H1 (cell line): ENCODE measurements around the gene WDR91. TPM values are rescaled to one million over a fixed set of nuclear protein-coding genes. Genes with fewer than 3 reads are reported as not detected.

Experiments
- CTCF ChIA-PET: fragments of 300-600 bp; sonication (Branson Sonifier 250); formaldehyde crosslinking; loops from one replicate; lab custom pipeline; 2021; ENCODE audit not compliant: partially characterized antibody; lab: Charles Lee
- POLR2A ChIA-PET: fragments of 300-600 bp; sonication (Branson Sonifier 250); formaldehyde crosslinking; loops from one replicate; lab custom pipeline; 2021; ENCODE audit warnings: inconsistent platforms; ENCODE audit not compliant: partially characterized antibody; lab: Charles Lee
- DNase-seq, 2 experiments: peaks; one replicate each; pipeline versions ENCODE4 v3.0.0 to v3.0.0-alpha.2; 2010 to 2022; ENCODE audit warnings: low spot score in 2 of 2, low read depth in 1 of 2, mixed read lengths in 1 of 2
- FAIRE-seq: peaks from 2 replicates; lab custom pipeline; 2011; peaks lifted over from hg19 to GRCh38; lab: Jason Lieb, UNC
- H2AFZ ChIP-seq: 2 replicates; pipeline ENCODE4 v1.8.1; 2012; ENCODE audit warnings: low read length, inconsistent platforms
- H2AK5ac ChIP-seq: 2 replicates; pipeline ENCODE4 v1.6.1; 2013; ENCODE audit warnings: low read depth, low read length
- H2BK120ac ChIP-seq: replicated peaks from 2 replicates; pipeline ENCODE3; 2013; ENCODE audit warnings: low read depth, low read length, inconsistent platforms
- H2BK12ac ChIP-seq: 2 replicates; pipeline ENCODE4 v1.6.1; 2013; ENCODE audit warnings: low read depth, low read length
- H2BK15ac ChIP-seq: 2 replicates; pipeline ENCODE4 v1.6.1; 2013; ENCODE audit warnings: low read length
- H2BK20ac ChIP-seq: 2 replicates; pipeline ENCODE4 v1.6.1; 2013; ENCODE audit warnings: low read length
- H2BK5ac ChIP-seq: 2 replicates; pipeline ENCODE4 v1.6.1; 2013; ENCODE audit warnings: low read depth, low read length
- H3K14ac ChIP-seq: 2 replicates; pipeline ENCODE4 v1.6.1; 2013; ENCODE audit warnings: inconsistent platforms; ENCODE audit not compliant: insufficient read length
- H3K18ac ChIP-seq: 2 replicates; pipeline ENCODE4 v1.6.1; 2013; ENCODE audit warnings: low read length; ENCODE audit errors: extremely low read depth
- H3K23ac ChIP-seq: 2 replicates; pipeline ENCODE4 v1.6.1; 2013; ENCODE audit warnings: inconsistent platforms; ENCODE audit not compliant: insufficient read length
- H3K23me2 ChIP-seq: 2 replicates; pipeline ENCODE4 v1.6.1; 2013; ENCODE audit warnings: low read depth, low read length
- H3K27ac ChIP-seq: 2 replicates; pipeline ENCODE4 v1.6.1; 2011; ENCODE audit warnings: low read depth, low read length, inconsistent platforms
- H3K27me3 ChIP-seq, 4 experiments: replicated peaks in 1 of 4; 1 replicate in 1 of 4; 2 replicates in 3 of 4; pipeline versions ENCODE4 v1.6.1 to v1.8.1; 2011 to 2013; ENCODE audit warnings: low read length in 3 of 4, mild to moderate bottlenecking in 3 of 4, inconsistent platforms in 2 of 4, mixed read lengths in 2 of 4, moderate library complexity in 1 of 4; ENCODE audit not compliant: control insufficient read depth in 3 of 4, insufficient read depth in 3 of 4; ENCODE audit errors: extremely low read depth in 1 of 4
- H3K36me3 ChIP-seq, 4 experiments: 2 replicates each; pipeline versions ENCODE4 v1.6.1 to v1.8.1; 2011 to 2013; ENCODE audit warnings: mild to moderate bottlenecking in 4 of 4, low read length in 3 of 4, moderate library complexity in 2 of 4, control low read depth in 1 of 4, inconsistent platforms in 1 of 4; ENCODE audit not compliant: insufficient read depth in 4 of 4, control insufficient read depth in 2 of 4
- H3K4ac ChIP-seq: replicated peaks from 2 replicates; pipeline ENCODE3; 2013; ENCODE audit warnings: low read length, low read depth, mixed read lengths, inconsistent platforms; ENCODE audit not compliant: insufficient read length
- H3K4me1 ChIP-seq, 4 experiments: replicated peaks in 1 of 4; 1 replicate in 1 of 4; 2 replicates in 3 of 4; pipeline versions ENCODE4 v1.6.1 to v1.8.1; 2011 to 2013; ENCODE audit warnings: low read length in 3 of 4, inconsistent platforms in 2 of 4, mixed read lengths in 1 of 4; ENCODE audit not compliant: insufficient read depth in 4 of 4, control insufficient read depth in 3 of 4
- H3K4me2 ChIP-seq, 2 experiments: 2 replicates each; pipeline versions ENCODE4 v1.6.1 to v1.8.1; 2011 to 2013; ENCODE audit warnings: low read depth in 2 of 2, low read length in 2 of 2, control low read depth in 1 of 2, inconsistent platforms in 1 of 2, mild to moderate bottlenecking in 1 of 2; ENCODE audit not compliant: insufficient read depth in 1 of 2
- H3K4me3 ChIP-seq, 4 experiments: fragments of 200-600, 300-600 bp in 1 of 4; sonication (generic), shearing (Covaris generic), sonication (Bioruptor Twin) in 1 of 4; 2 replicates each; pipeline versions ENCODE4 v1.5.1 to v1.8.1; 2011 to 2016; ENCODE audit warnings: low read length in 4 of 4, low read depth in 3 of 4, control low read depth in 2 of 4, inconsistent platforms in 2 of 4, mild to moderate bottlenecking in 2 of 4, mixed read lengths in 1 of 4, moderate library complexity in 1 of 4; ENCODE audit not compliant: insufficient read depth in 2 of 4; ENCODE audit errors: extremely low read depth in 1 of 4
- H3K56ac ChIP-seq: replicated peaks from 2 replicates; pipeline ENCODE3; 2013; ENCODE audit warnings: low read depth, mild to moderate bottlenecking, mixed read lengths, low read length, inconsistent platforms; ENCODE audit not compliant: insufficient read length
- H3K79me1 ChIP-seq: 2 replicates; pipeline ENCODE4 v1.6.1; 2013; ENCODE audit warnings: low read depth, low read length, control low read depth
- H3K79me2 ChIP-seq, 2 experiments: 2 replicates each; pipeline versions ENCODE4 v1.6.1 to v1.8.1; 2012 to 2013; ENCODE audit warnings: low read length in 2 of 2, mild to moderate bottlenecking in 2 of 2, inconsistent platforms in 1 of 2; ENCODE audit not compliant: insufficient read depth in 2 of 2, control insufficient read depth in 1 of 2
- H3K9ac ChIP-seq, 4 experiments: replicated peaks in 1 of 4; 1 replicate in 1 of 4; 2 replicates in 3 of 4; pipeline versions ENCODE4 v1.6.1 to v1.8.1; 2011 to 2013; ENCODE audit warnings: low read depth in 3 of 4, low read length in 3 of 4, control low read depth in 2 of 4, mild to moderate bottlenecking in 2 of 4, moderate library complexity in 2 of 4, inconsistent platforms in 1 of 4; ENCODE audit errors: extremely low read depth in 1 of 4
- H3K9me3 ChIP-seq, 2 experiments: 2 replicates each; pipeline versions ENCODE4 v1.6.1 to v1.8.1; 2012 to 2013; ENCODE audit warnings: mild to moderate bottlenecking in 2 of 2, moderate library complexity in 2 of 2, control low read depth in 1 of 2, inconsistent platforms in 1 of 2, low read depth in 1 of 2, low read length in 1 of 2, mixed read lengths in 1 of 2; ENCODE audit not compliant: insufficient read depth in 2 of 2
- H4K20me1 ChIP-seq, 2 experiments: replicated peaks in 1 of 2; 2 replicates each; pipeline versions ENCODE3 to v1.8.1; 2011 to 2013; ENCODE audit warnings: inconsistent platforms in 2 of 2, low read length in 2 of 2, mild to moderate bottlenecking in 1 of 2; ENCODE audit not compliant: insufficient read depth in 2 of 2, control insufficient read depth in 1 of 2
- H4K5ac ChIP-seq: 2 replicates; pipeline ENCODE4 v1.6.1; 2013; ENCODE audit warnings: low read length, low read depth, mixed read lengths, inconsistent platforms; ENCODE audit not compliant: insufficient read length
- H4K8ac ChIP-seq: 2 replicates; pipeline ENCODE4 v1.8.0; 2013; ENCODE audit warnings: mild to moderate bottlenecking, moderate library complexity, low read length, inconsistent platforms; ENCODE audit not compliant: insufficient read depth; ENCODE audit errors: extremely low read depth
- H4K91ac ChIP-seq: replicated peaks from 2 replicates; pipeline ENCODE3; 2013; ENCODE audit warnings: low read length, mixed read lengths, inconsistent platforms; ENCODE audit not compliant: insufficient read length
- BRCA1 ChIP-seq: IDR thresholded peaks from 2 replicates; pipeline ENCODE4 v1.6.1; 2012; ENCODE audit warnings: low read depth, low read length, improper control_type of control experiment
- CEBPB ChIP-seq: IDR thresholded peaks from 2 replicates; pipeline ENCODE4 v1.6.1; 2012; ENCODE audit warnings: low read depth, low read length
- CHD2 ChIP-seq: IDR thresholded peaks from 2 replicates; pipeline ENCODE4 v1.6.1; 2012; ENCODE audit warnings: low read length, improper control_type of control experiment
- KDM5A ChIP-seq: fragments of 200-600 bp; IDR thresholded peaks from 2 replicates; pipeline ENCODE4 v1.7.1; 2012; ENCODE audit warnings: mild to moderate bottlenecking, low read length, inconsistent platforms, mixed read lengths
- RBBP5 ChIP-seq: IDR thresholded peaks from 2 replicates; pipeline ENCODE4 v1.7.1; 2012; ENCODE audit warnings: low read depth, mild to moderate bottlenecking, inconsistent platforms, low read length, moderate library complexity, borderline replicate concordance
- WGBS, 2 experiments: shearing (Covaris generic) in 1 of 2; methylation state at CpG; one replicate each; pipeline versions ENCODE4 v1.1.6 to v1.1.7; 2013 to 2015; ENCODE audit warnings: low lambda C conversion rate in 2 of 2, mixed read lengths in 2 of 2, inconsistent platforms in 1 of 2, low coverage in 1 of 2, missing lambda C conversion rate in 1 of 2; ENCODE audit not compliant: insufficient replicate concordance in 2 of 2, insufficient coverage in 1 of 2, insufficient read length in 1 of 2; ENCODE audit errors: extremely low coverage in 1 of 2, missing lambda C conversion rate in 1 of 2; 5-methylcytosine and 5-hydroxymethylcytosine counted together
- polyA plus RNA-seq, 7 experiments: library from polyadenylated mRNA; depleted of rRNA in 3 of 7; stranded (reverse) in 5 of 7; unstranded in 2 of 7; fragments of >200 nt in 5 of 7; fragments of 200-250 nt in 2 of 7; gene quantifications; 1 replicate in 5 of 7; 2 replicates in 1 of 7; 4 replicates in 1 of 7; pipeline versions ENCODE4 v1.2.1 to v1.2.3, GENCODE V29; 2011 to 2013; ENCODE audit warnings: missing spikeins in 2 of 7, mixed read lengths in 2 of 7
- total RNA-seq: library from RNA; stranded (reverse); fragmentation: NEBNext Ultra II Directional; extraction: Animal tissue kit (Norgen Biotek cat#: 25700); gene quantifications from 2 replicates; pipeline ENCODE4 v1.2.1, GENCODE V29; 2021
- TF ChIP-seq, protein P1 (sequence below): IDR thresholded peaks from 2 replicates; pipeline ENCODE4 v1.6.1; 2011; ENCODE audit warnings: low read length, improper control_type of control experiment

Gene WDR91
- total and polyA plus RNA-seq, 2 of the 8 experiments (the other 6 are each of a cell fraction or from before 2014, with no cell fraction given), result 8.2 to 14.7 TPM

DNA sequence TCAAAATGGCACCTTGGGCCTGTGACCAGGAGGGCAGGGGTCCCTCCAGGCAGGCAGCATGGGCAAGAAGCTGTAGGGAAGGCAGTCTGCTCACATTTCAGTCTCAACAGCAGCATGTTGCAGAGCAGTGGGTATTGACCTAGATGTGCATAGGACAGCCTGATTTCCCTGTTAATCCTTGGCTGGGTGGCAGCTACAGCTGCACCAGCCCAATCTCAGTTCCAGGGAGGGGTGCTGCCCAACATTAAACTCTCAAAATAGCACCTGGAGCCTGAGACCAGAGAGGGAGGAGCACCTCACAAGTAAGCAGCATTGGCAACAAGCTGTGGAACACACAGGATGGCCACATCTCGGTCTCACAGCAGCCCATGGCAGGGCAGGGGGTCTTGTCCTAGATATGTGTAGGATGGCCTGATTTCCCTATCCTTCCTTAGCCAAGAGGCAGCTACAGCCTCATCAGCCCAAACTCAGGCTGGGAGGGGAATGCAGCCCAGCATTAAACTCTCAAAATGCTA, 53.1 kb downstream of the WDR91 start:
- Histone ChIP-seq H2AK5ac (no peak overlapping the region), H2BK12ac (no peak overlapping the region), H3K9me3 (peaks cover 22 to 25% of the 10 kb centered on the region in 2 experiments), H2AFZ (no peak overlapping the region), H2BK15ac (no peak overlapping the region), H3K23me2 (no peaks in the 10 kb centered on the region), H4K8ac (no peak overlapping the region), H2BK120ac (no peak overlapping the region), H2BK20ac (no peak overlapping the region), H3K9ac (no peak overlapping the region), H3K14ac (no peak overlapping the region), H3K27ac (no peak overlapping the region), H3K4me1 (0 out of 7 replicates have a peak, but pooled peaks cover 0 to 2% (median 0%) of the 10 kb centered on the region in 4 experiments), H3K23ac (no peak overlapping the region), H4K20me1 (no peaks in the 10 kb centered on the region), H2BK5ac (peak overlapping the region; percentile 52), H3K36me3 (peaks cover 0 to 7% (median 1%) of the 10 kb centered on the region in 4 experiments; a peak in 3 of 8 replicates), H3K4me3 (no peak overlapping the region), H3K79me1 (no peaks in the 10 kb centered on the region; the same call in 1 of the 2 replicates), H4K91ac (no peak overlapping the region), H4K5ac (no peak overlapping the region), H3K27me3 (no peaks in the 10 kb centered on the region), H3K4me2 (no peak overlapping the region), H3K18ac (no peak overlapping the region), H3K4ac (no peak overlapping the region), H3K56ac (no peak overlapping the region), H3K79me2 (no peaks in the 10 kb centered on the region)
- ChIA-PET CTCF (interaction anchor here (1.2 to 3.5 kb wide), 2 partner anchors 11 to 75 kb away, joined by 3 to 12 read pairs; partner anchors contain the start of gene STRA8), POLR2A (interaction anchor here (0.9 to 5.7 kb wide), 3 partner anchors 11 to 16 kb away, joined by 3 to 32 read pairs (median 4); partner anchors contain the start of genes CYREN and TMEM140)
- no peak for FAIRE-seq
- no peak for DNase-seq
- 82% methylated on average over 1 of the region's 1 CpG; no CpG with 5 or more reads in 1 of the 2 experiments for WGBS, 2 experiments
- no peak for TF ChIP-seq CHD2
- TF ChIP-seq CEBPB, result no peak
- TF ChIP-seq KDM5A, result no peak
- TF ChIP-seq, protein P1, sequence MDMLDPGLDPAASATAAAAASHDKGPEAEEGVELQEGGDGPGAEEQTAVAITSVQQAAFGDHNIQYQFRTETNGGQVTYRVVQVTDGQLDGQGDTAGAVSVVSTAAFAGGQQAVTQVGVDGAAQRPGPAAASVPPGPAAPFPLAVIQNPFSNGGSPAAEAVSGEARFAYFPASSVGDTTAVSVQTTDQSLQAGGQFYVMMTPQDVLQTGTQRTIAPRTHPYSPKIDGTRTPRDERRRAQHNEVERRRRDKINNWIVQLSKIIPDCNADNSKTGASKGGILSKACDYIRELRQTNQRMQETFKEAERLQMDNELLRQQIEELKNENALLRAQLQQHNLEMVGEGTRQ, result no peak
- no peak for TF ChIP-seq BRCA1
- no peak for TF ChIP-seq RBBP5
